BJ (cell line): ENCODE results near the gene RIPK4. TPM values are rescaled to one million over a fixed set of nuclear protein-coding genes. Genes with fewer than 3 reads are reported as not detected.

ENCODE experiments used
- CTCF ChIA-PET: fragments of 350-600 bp; formaldehyde crosslinking; extraction: SDS; loops from one replicate; lab custom pipeline; 2021; ENCODE audit warnings: antibody characterized with exemption, inconsistent platforms; lab: Yijun Ruan, JAX
- POLR2A ChIA-PET: fragments of 300-600 bp; sonication (Branson Sonifier 250); formaldehyde crosslinking; extraction: SDS; loops from one replicate; lab custom pipeline; 2021; ENCODE audit warnings: antibody characterized with exemption; lab: Charles Lee
- DNase-seq: peaks from one replicate; pipeline ENCODE4 v3.0.0-alpha.2; 2011; ENCODE audit warnings: low read depth
- H3K27me3 ChIP-seq: 2 replicates; pipeline ENCODE4 v1.6.0; 2011; ENCODE audit warnings: low read length; ENCODE audit not compliant: control insufficient read depth, insufficient read depth
- H3K36me3 ChIP-seq: 2 replicates; pipeline ENCODE4 v1.5.1; 2011; ENCODE audit warnings: low read length; ENCODE audit not compliant: control insufficient read depth, insufficient read depth
- H3K4me3 ChIP-seq: 2 replicates; pipeline ENCODE4 v1.5.1; 2011; ENCODE audit warnings: low read depth, mild to moderate bottlenecking, control low read depth, low read length
- polyA plus RNA-seq: library from polyadenylated mRNA; depleted of rRNA; stranded (reverse); fragments of >200 nt; gene quantifications from 2 replicates; pipeline ENCODE4 v1.2.3, GENCODE V29; 2011
- TF ChIP-seq, protein P1 (sequence below): IDR thresholded peaks from 2 replicates; pipeline ENCODE4 v1.5.1; 2011; ENCODE audit warnings: low read depth, mild to moderate bottlenecking, control low read depth, inconsistent platforms, low read length, moderate library complexity; ENCODE audit not compliant: insufficient read depth

RIPK4 gene
- polyA plus RNA-seq, 1 experiment: 0.37 TPM

DNA sequence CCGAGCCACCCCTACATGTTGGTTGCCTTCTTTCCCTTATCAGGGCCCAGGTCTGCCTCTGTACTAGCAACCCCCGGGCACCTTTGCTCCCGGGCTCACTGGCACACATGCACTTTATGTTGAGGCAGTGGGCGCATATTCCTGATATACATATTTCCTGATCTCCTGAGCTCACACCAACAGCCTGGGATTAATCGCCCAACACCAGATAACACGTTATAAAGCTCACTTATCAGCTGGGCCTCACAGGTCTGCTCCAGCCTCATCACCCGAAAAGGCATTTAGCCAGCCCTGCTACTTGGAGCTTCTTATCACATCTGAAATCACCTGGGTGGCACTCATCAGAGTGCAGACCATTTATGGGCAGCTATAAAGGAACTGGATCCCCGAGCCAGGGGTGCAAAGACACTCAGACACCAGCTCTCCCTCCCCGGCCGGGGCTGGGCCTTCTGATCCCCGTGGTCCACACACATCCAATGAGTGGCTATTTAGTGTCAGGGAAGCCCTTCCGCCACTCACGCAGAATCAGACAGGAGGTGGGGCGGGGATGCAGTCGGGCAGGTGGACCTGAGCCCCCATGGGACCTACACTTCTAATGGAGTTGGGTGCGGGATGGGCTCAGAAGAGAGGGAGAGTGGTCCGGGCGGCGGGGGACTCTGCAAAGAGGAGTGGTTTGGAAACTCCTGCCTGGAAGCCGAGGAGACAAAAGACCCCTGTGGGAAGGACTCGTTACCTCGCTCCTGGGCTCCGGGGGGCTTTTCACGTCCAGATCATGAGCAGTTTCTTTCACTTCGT, 21.6 kb downstream of the RIPK4 start:
- Histone ChIP-seq H3K27me3 (no peaks in the 10 kb centered on the region), H3K36me3 (no peaks in the 10 kb centered on the region), H3K4me3 (no peak overlapping the region)
- POLR2A ChIA-PET: no interaction called here
- CTCF ChIA-PET: no interaction called here
- no peak for DNase-seq
- TF ChIP-seq, protein P1, sequence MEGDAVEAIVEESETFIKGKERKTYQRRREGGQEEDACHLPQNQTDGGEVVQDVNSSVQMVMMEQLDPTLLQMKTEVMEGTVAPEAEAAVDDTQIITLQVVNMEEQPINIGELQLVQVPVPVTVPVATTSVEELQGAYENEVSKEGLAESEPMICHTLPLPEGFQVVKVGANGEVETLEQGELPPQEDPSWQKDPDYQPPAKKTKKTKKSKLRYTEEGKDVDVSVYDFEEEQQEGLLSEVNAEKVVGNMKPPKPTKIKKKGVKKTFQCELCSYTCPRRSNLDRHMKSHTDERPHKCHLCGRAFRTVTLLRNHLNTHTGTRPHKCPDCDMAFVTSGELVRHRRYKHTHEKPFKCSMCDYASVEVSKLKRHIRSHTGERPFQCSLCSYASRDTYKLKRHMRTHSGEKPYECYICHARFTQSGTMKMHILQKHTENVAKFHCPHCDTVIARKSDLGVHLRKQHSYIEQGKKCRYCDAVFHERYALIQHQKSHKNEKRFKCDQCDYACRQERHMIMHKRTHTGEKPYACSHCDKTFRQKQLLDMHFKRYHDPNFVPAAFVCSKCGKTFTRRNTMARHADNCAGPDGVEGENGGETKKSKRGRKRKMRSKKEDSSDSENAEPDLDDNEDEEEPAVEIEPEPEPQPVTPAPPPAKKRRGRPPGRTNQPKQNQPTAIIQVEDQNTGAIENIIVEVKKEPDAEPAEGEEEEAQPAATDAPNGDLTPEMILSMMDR: no peak

DNA sequence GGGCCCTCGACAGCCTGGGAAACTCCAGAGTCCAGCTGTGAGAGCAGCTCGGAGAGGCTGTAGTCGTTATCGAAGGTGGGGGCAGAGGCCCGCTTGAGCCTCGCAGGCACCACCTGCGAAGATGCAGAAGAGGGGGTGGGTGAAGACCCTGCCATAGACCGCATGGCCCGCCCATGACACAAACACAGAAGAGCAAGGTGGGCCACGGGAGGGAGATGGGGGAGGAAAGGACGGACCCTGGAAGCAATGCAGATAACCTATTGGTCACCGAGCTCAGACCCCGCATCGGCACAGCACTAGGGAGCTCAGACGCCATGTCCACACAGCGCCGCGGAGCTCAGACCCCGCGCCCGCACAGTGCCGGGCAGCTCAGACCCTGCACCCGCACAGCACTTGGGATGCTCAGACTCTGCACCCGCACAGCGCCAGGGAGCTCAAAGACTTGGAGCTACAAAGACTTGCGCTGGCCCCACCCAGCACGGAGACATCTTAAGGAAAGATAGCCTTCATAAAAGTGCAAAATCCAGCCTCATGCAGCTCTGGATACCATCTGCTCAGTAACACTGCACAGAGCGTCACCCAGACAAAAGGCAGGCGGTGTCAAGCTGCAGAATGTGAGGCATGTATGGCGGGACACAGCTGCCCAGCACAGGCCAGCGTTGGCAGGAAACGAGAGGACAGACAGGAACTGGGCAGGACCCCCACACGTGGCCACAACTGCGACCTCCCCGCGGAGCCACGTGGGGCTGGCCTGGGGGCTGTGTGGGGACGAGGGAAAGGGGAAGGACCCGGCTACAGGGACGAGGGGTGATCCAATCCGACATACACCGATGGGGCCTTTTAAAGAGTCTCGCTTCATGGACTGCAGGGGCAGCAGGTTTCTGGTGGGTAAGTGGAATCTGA, 22.6 kb downstream of the RIPK4 start:
- Histone ChIP-seq H3K4me3 (no peak overlapping the region), H3K27me3 (no peaks in the 10 kb centered on the region), H3K36me3 (no peaks in the 10 kb centered on the region)
- TF ChIP-seq, protein P1: no peak
- ChIA-PET POLR2A (no interaction called here), CTCF (no interaction called here)
- no peak for DNase-seq

DNA sequence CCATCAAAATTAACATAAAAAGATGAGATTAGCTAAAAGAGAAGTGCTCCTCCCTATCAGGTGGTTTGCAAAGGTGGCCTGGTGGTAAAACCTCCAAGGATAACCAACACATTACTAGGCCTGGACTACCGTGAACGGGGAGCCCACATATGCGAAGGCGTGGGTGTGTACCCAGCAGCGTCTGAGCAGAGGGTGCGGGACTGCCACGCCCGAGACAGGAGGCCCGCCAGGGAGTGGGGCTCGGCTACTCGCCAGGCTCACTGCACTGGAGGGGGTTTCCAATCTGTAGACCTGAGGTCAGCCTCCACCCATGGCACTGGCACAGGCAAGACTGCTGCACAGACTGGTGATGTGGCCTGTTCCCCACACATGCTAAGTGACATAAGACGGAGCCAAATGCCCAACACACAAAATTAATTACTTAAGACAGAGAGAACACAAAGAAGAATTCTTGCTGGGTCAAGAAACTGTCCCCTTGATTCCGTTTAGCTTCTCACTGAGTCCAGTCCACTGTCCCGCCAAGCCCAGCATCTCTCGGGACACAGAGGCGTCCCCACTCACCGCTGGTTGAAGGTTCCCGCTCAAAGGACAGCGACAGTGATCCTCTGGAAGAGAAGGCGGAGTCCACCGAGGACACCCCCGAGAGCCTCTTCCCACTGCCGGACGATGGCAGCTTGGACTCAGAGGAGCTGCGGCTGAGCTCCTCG, 23.4 kb downstream of the RIPK4 start:
- no peak for DNase-seq
- ChIA-PET CTCF (no interaction called here), POLR2A (no interaction called here)
- Histone ChIP-seq H3K36me3 (no peaks in the 10 kb centered on the region), H3K4me3 (no peak overlapping the region), H3K27me3 (no peaks in the 10 kb centered on the region)
- TF ChIP-seq, protein P1: no peak

DNA sequence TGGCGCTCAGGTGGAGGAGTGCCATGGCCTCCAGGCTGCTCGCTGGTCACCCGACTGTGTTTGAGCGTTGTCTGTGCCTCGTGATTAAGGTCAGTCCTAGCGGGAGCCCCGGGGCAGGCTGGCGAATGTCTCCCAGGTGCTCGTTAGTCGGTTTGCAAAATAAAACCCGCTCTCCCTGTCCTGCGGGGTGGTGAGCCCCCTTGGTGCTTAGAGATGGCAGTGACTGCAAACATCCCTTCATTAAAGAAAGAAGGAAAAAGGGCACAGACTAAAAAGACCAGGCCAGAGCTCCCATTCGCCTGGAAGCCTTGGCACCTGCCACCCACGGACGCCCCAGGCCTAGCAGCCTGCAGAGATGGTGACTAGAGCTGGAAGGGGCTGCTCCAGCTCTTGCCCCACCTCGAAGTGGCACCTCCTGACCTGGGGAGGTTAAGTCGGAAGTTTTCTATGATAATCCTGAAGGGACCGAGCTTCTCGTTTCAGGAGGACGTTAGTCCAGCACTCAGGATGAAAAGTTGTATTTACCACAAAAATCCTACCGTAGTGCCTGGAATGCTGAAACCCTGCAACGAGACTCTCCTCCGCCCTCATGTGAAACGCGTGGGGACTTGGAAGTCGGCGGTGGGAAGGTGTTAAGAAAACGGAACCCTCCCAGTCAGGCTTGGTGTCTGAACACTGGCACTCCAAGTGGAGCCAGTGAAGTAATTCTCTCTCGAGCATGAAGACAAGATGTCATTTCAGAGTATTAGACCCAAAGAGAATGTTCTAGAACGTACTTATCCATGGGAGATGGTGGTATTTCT, 24.6 kb downstream of the RIPK4 start:
- TF ChIP-seq, protein P1: no peak
- H3K36me3 ChIP-seq: no peaks in the 10 kb centered on the region
- ChIA-PET POLR2A (no interaction called here), CTCF (interaction anchor here (0.6 kb wide), 2 partner anchors 14 to 24 kb away, joined by 3 read pairs; no protein-coding TSS in a partner anchor)
- no peaks in the 10 kb centered on the region for H3K27me3 ChIP-seq
- DNase-seq: no peak
- H3K4me3 ChIP-seq: no peak overlapping the region
